Measurements from ENCODE around the gene SETD9. TPM values are rescaled to one million over a fixed set of nuclear protein-coding genes. Genes with fewer than 3 reads are reported as not detected.
A peak's percentile ranks its signal among the peaks of the same experiment; 100 is the strongest.

SETD9 gene
- polyA plus RNA-seq (2013, experiment 1 of 2), result 4.5 TPM
- polyA plus RNA-seq (2013, experiment 2 of 2), result 4.5 TPM

- Histone ChIP-seq H3K14ac (ENCODE audit: low read length in 2 of 2) (peak within 1 kb of the TSS in 1 of 2 experiments; percentile 98), H2BK15ac (ENCODE audit: low read depth, poor library complexity, severe bottlenecking) (peak within 1 kb of the TSS; percentile 97), H2BK12ac (ENCODE audit: low read length in 2 of 2) (peak within 1 kb of the TSS; percentile 52 to 91), H2BK5ac (ENCODE audit: low read depth, low read length, poor library complexity, severe bottlenecking) (peak within 1 kb of the TSS; percentile 15), H3K4me2 (ENCODE audit: low read length, poor library complexity, severe bottlenecking) (peak within 1 kb of the TSS; percentile 72), H2BK120ac (ENCODE audit: low read depth, low read length) (peak within 1 kb of the TSS; percentile 67), H3K4ac (ENCODE audit: low read depth in 1 of 2, low read length in 2 of 2) (peak within 1 kb of the TSS; percentile 92 to 94), H3K23ac (ENCODE audit: low read length in 2 of 2) (no peak within 1 kb of the TSS), H3K4me3 (ENCODE audit: insufficient read depth in 1 of 2, low read depth in 1 of 2, low read length in 2 of 2) (peak within 1 kb of the TSS; percentile 78 to 87), H2AFZ (ENCODE audit: low read depth, low read length) (peak within 1 kb of the TSS; percentile 97), H3K79me1 (replicated peaks; ENCODE audit: low read length, poor library complexity, severe bottlenecking) (no peaks in the 10 kb centered on the region), H4K8ac (ENCODE audit: low read length) (peak within 1 kb of the TSS; percentile 96), H3K18ac (ENCODE audit: low read depth in 1 of 2, low read length in 2 of 2) (peak within 1 kb of the TSS; percentile 88 to 99), H3K9ac (ENCODE audit: low read length) (peak within 1 kb of the TSS; percentile 97), H3K9me3 (ENCODE audit: control insufficient read depth, low read length) (no peaks in the 10 kb centered on the region), H3K36me3 (ENCODE audit: control insufficient read depth in 1 of 2, insufficient read depth in 2 of 2, low read depth in 1 of 2, low read length in 2 of 2) (no peaks in the 10 kb centered on the region), H3K27me3 (ENCODE audit: control insufficient read depth in 1 of 2, insufficient read depth in 1 of 2, low read length in 2 of 2) (no peaks in the 10 kb centered on the region), H3K27ac (ENCODE audit: low read length, poor library complexity, severe bottlenecking) (peak within 1 kb of the TSS; percentile 88), H3K4me1 (ENCODE audit: control insufficient read depth, insufficient read depth, low read depth, low read length) (peaks cover 3% of the 10 kb centered on the region), H2AK5ac (ENCODE audit: low read length, severe bottlenecking) (no peak within 1 kb of the TSS), H4K91ac (ENCODE audit: low read length) (peak within 1 kb of the TSS; percentile 84)
- DNase-seq, result peak; percentile 97
- WGBS, result 1% methylated on average over 69 of the region's 84 CpGs
Observed at GRCh38 chr5:56909294-56910209, at the start of gene SETD9. TSS of gene SETD9 (plus strand) at chr5:56909596. CDS start at chr5:56909646, 50 bp downstream.

- 93% methylated on average over 3 of the region's 4 CpGs for WGBS
Observed at GRCh38 chr5:56861893-56862485, 47.4 kb upstream of the SETD9 start.

GRCh38 chr5:56862909-56863308, 46.5 kb upstream of the SETD9 start:
- H3K4me2 ChIP-seq (ENCODE audit: low read length, poor library complexity, severe bottlenecking), result no peak overlapping the region
- H4K91ac ChIP-seq (ENCODE audit: low read length), result no peak overlapping the region
- no peak overlapping the region for H4K8ac ChIP-seq (ENCODE audit: low read length)
- peaks cover 8 to 15% of the 10 kb centered on the region in 2 experiments for H3K36me3 ChIP-seq (ENCODE audit: control insufficient read depth in 1 of 2, insufficient read depth in 2 of 2, low read depth in 1 of 2, low read length in 2 of 2)
- H3K18ac ChIP-seq (ENCODE audit: low read depth in 1 of 2, low read length in 2 of 2), result no peak overlapping the region
- peaks cover 15% of the 10 kb centered on the region for H3K79me1 ChIP-seq (replicated peaks; ENCODE audit: low read length, poor library complexity, severe bottlenecking)
- no peak overlapping the region for H2AK5ac ChIP-seq (ENCODE audit: low read length, severe bottlenecking)
- no peaks in the 10 kb centered on the region for H3K4me1 ChIP-seq (ENCODE audit: control insufficient read depth, insufficient read depth, low read depth, low read length)
- H3K4ac ChIP-seq (ENCODE audit: low read depth in 1 of 2, low read length in 2 of 2), result no peak overlapping the region
- no peak overlapping the region for H2BK15ac ChIP-seq (ENCODE audit: low read depth, poor library complexity, severe bottlenecking)
- 100% methylated on average over 1 of the region's 3 CpGs for WGBS
- H2BK12ac ChIP-seq (ENCODE audit: low read length in 2 of 2), result no peak overlapping the region
- no peak overlapping the region for H2AFZ ChIP-seq (ENCODE audit: low read depth, low read length)
- no peak overlapping the region for H3K9ac ChIP-seq (ENCODE audit: low read length)
- no peak overlapping the region for H3K14ac ChIP-seq (ENCODE audit: low read length in 2 of 2)
- H3K27ac ChIP-seq (ENCODE audit: low read length, poor library complexity, severe bottlenecking), result no peak overlapping the region
- H3K27me3 ChIP-seq (ENCODE audit: control insufficient read depth in 1 of 2, insufficient read depth in 1 of 2, low read length in 2 of 2), result no peaks in the 10 kb centered on the region
- no peaks in the 10 kb centered on the region for H3K9me3 ChIP-seq (ENCODE audit: control insufficient read depth, low read length)
- no peak overlapping the region for H3K4me3 ChIP-seq (ENCODE audit: insufficient read depth in 1 of 2, low read depth in 1 of 2, low read length in 2 of 2)
- H2BK5ac ChIP-seq (ENCODE audit: low read depth, low read length, poor library complexity, severe bottlenecking), result no peak overlapping the region
- no peak overlapping the region for H2BK120ac ChIP-seq (ENCODE audit: low read depth, low read length)
- DNase-seq, result no peak
- no peak overlapping the region for H3K23ac ChIP-seq (ENCODE audit: low read length in 2 of 2)

More at GRCh38 chr5:56861893-56862485, 47.4 kb upstream of the SETD9 start:
- H3K4me2 ChIP-seq (ENCODE audit: low read length, poor library complexity, severe bottlenecking), result no peak overlapping the region
- H3K36me3 ChIP-seq (ENCODE audit: control insufficient read depth in 1 of 2, insufficient read depth in 2 of 2, low read depth in 1 of 2, low read length in 2 of 2), result peaks cover 8 to 15% of the 10 kb centered on the region in 2 experiments
- H3K18ac ChIP-seq (ENCODE audit: low read depth in 1 of 2, low read length in 2 of 2), result peak overlapping the region in 1 of 2 experiments; percentile 11
- H2BK5ac ChIP-seq (ENCODE audit: low read depth, low read length, poor library complexity, severe bottlenecking), result no peak overlapping the region
- no peak overlapping the region for H3K9ac ChIP-seq (ENCODE audit: low read length)
- no peak overlapping the region for H2AFZ ChIP-seq (ENCODE audit: low read depth, low read length)
- no peak overlapping the region for H3K4me3 ChIP-seq (ENCODE audit: insufficient read depth in 1 of 2, low read depth in 1 of 2, low read length in 2 of 2)
- no peak overlapping the region for H3K27ac ChIP-seq (ENCODE audit: low read length, poor library complexity, severe bottlenecking)
- H3K14ac ChIP-seq (ENCODE audit: low read length in 2 of 2), result no peak overlapping the region
- no peak overlapping the region for H2BK12ac ChIP-seq (ENCODE audit: low read length in 2 of 2)
- H3K27me3 ChIP-seq (ENCODE audit: control insufficient read depth in 1 of 2, insufficient read depth in 1 of 2, low read length in 2 of 2), result no peaks in the 10 kb centered on the region
- H3K4me1 ChIP-seq (ENCODE audit: control insufficient read depth, insufficient read depth, low read depth, low read length), result no peaks in the 10 kb centered on the region
- H3K9me3 ChIP-seq (ENCODE audit: control insufficient read depth, low read length), result no peaks in the 10 kb centered on the region
- H4K8ac ChIP-seq (ENCODE audit: low read length), result no peak overlapping the region
- no peak overlapping the region for H2AK5ac ChIP-seq (ENCODE audit: low read length, severe bottlenecking)
- H2BK15ac ChIP-seq (ENCODE audit: low read depth, poor library complexity, severe bottlenecking), result no peak overlapping the region
- H3K79me1 ChIP-seq (replicated peaks; ENCODE audit: low read length, poor library complexity, severe bottlenecking), result peaks cover 18% of the 10 kb centered on the region
- H4K91ac ChIP-seq (ENCODE audit: low read length), result no peak overlapping the region
- no peak overlapping the region for H3K23ac ChIP-seq (ENCODE audit: low read length in 2 of 2)
- H2BK120ac ChIP-seq (ENCODE audit: low read depth, low read length), result no peak overlapping the region
- DNase-seq, result no peak
- H3K4ac ChIP-seq (ENCODE audit: low read depth in 1 of 2, low read length in 2 of 2), result no peak overlapping the region

- 100% methylated on average over 1 of the region's 2 CpGs for whole genome bisulfite sequencing
- Histone ChIP-seq H3K4me2 (ENCODE audit: low read length, poor library complexity, severe bottlenecking) (no peak overlapping the region), H2BK15ac (ENCODE audit: low read depth, poor library complexity, severe bottlenecking) (no peak overlapping the region), H3K18ac (ENCODE audit: low read depth in 1 of 2, low read length in 2 of 2) (no peak overlapping the region), H2AFZ (ENCODE audit: low read depth, low read length) (no peak overlapping the region), H2BK5ac (ENCODE audit: low read depth, low read length, poor library complexity, severe bottlenecking) (no peak overlapping the region), H4K91ac (ENCODE audit: low read length) (no peak overlapping the region), H2BK12ac (ENCODE audit: low read length in 2 of 2) (no peak overlapping the region), H3K27ac (ENCODE audit: low read length, poor library complexity, severe bottlenecking) (no peak overlapping the region), H2BK120ac (ENCODE audit: low read depth, low read length) (no peak overlapping the region), H3K23ac (ENCODE audit: low read length in 2 of 2) (no peak overlapping the region), H3K4me3 (ENCODE audit: insufficient read depth in 1 of 2, low read depth in 1 of 2, low read length in 2 of 2) (no peak overlapping the region), H4K8ac (ENCODE audit: low read length) (no peak overlapping the region), H2AK5ac (ENCODE audit: low read length, severe bottlenecking) (no peak overlapping the region), H3K9me3 (ENCODE audit: control insufficient read depth, low read length) (no peaks in the 10 kb centered on the region), H3K36me3 (ENCODE audit: control insufficient read depth in 1 of 2, insufficient read depth in 2 of 2, low read depth in 1 of 2, low read length in 2 of 2) (peaks cover 8 to 27% of the 10 kb centered on the region in 2 experiments), H3K4me1 (ENCODE audit: control insufficient read depth, insufficient read depth, low read depth, low read length) (peaks cover 2% of the 10 kb centered on the region), H3K9ac (ENCODE audit: low read length) (no peak overlapping the region), H3K4ac (ENCODE audit: low read depth in 1 of 2, low read length in 2 of 2) (no peak overlapping the region), H3K14ac (ENCODE audit: low read length in 2 of 2) (no peak overlapping the region), H3K27me3 (ENCODE audit: control insufficient read depth in 1 of 2, insufficient read depth in 1 of 2, low read length in 2 of 2) (no peaks in the 10 kb centered on the region), H3K79me1 (replicated peaks; ENCODE audit: low read length, poor library complexity, severe bottlenecking) (peaks cover 12% of the 10 kb centered on the region)
- DNase-seq, result no peak
Observed at GRCh38 chr5:56871777-56872176, 37.6 kb upstream of the SETD9 start.
